Ovary (tissue), 9 donors: ENCODE data around the gene PRLH. TPM values are rescaled to one million over a fixed set of nuclear protein-coding genes. Genes with fewer than 3 reads are reported as not detected.

Source experiments
- DNase-seq, 5 donors: peaks; one replicate each; pipeline ENCODE4 v3.0.0-alpha.2; 2019 to 2020
- H3K27ac ChIP-seq, 2 donors: fragments of 200-600 bp; one replicate each; pipeline versions ENCODE4 v1.5.1 to v1.8.0; 2019 to 2022
- H3K27me3 ChIP-seq: fragments of 200-600 bp; one replicate; pipeline ENCODE4 v1.8.0; 2022
- H3K36me3 ChIP-seq: fragments of 200-600 bp; sonication (generic); one replicate; pipeline ENCODE4 v1.5.1; 2019
- H3K4me1 ChIP-seq: one replicate; pipeline ENCODE4 v1.8.1; 2013; ENCODE audit warnings: mild to moderate bottlenecking, moderate library complexity; ENCODE audit not compliant: insufficient read depth
- H3K4me3 ChIP-seq: fragments of 200-600 bp; sonication (generic); one replicate; pipeline ENCODE4 v1.5.1; 2017
- H3K9me3 ChIP-seq, 2 donors: fragments of 200-600 bp in 1 of 2; sonication (generic) in 1 of 2; one replicate each; pipeline versions ENCODE4 v1.5.1 to v1.8.1; 2013 to 2019; ENCODE audit warnings: mild to moderate bottlenecking in 1 of 2, moderate library complexity in 1 of 2
- EP300 ChIP-seq: sonication (generic); formaldehyde crosslinking; IDR thresholded peaks from one replicate; pipeline ENCODE4 v1.6.1; 2017; ENCODE audit warnings: antibody characterized with exemption
- POLR2A ChIP-seq: fragments of 450-650 bp; IDR thresholded peaks from one replicate; pipeline ENCODE4 v1.6.1; 2017; ENCODE audit warnings: antibody characterized with exemption, mild to moderate bottlenecking, moderate library complexity
- WGBS, 3 donors: extraction: QIAGEN DNeasy Blood & Tissue Kit in 1 of 3; methylation state at CpG; one replicate each; pipeline versions ENCODE4 v1.1.5 to v1.1.7; 2013 to 2017; 5-methylcytosine and 5-hydroxymethylcytosine counted together
- intact Hi-C, 4 donors: fragments of 100-400 bp; cut with DNase I; formaldehyde crosslinking; loops; one replicate each; pipeline versions ENCODE4 v1.11.0 to v1.15.1; 2022 to 2023
- polyA plus RNA-seq, 2 donors: library from polyadenylated mRNA; stranded (reverse); fragments of 200-250 nt in 1 of 2; fragments of 350-450 nt in 1 of 2; fragmentation: Illumina TruSeq in 1 of 2; extraction: RNeasy Lipid Tissue Mini Kit (QIAGEN cat#74804) in 1 of 2; gene quantifications; one replicate each; pipeline ENCODE4 v1.2.3, GENCODE V29; 2013 to 2014
- total RNA-seq, 7 donors: library from RNA; depleted of rRNA in 2 of 7; stranded (reverse); fragments of >200 nt in 2 of 7; fragmentation: NEBNext Ultra II Directional in 3 of 7; extraction: Animal tissue kit (Norgen Biotek cat#: 25700) in 3 of 7; gene quantifications; one replicate each; pipeline versions ENCODE4 v1.1.0 to v1.2.4, GENCODE V29; 2016 to 2023
- TF ChIP-seq, protein P1 (sequence below), 3 donors: fragments of 450-650 bp in 2 of 3; fragments of 200-600 bp in 1 of 3; IDR thresholded peaks; one replicate each; pipeline versions ENCODE4 v1.5.1 to v1.8.0; 2016 to 2022; ENCODE audit warnings: antibody characterized with exemption in 3 of 3, mild to moderate bottlenecking in 1 of 3
- donor health status: DM: no; HTN: no; CAD: no; lungs with moderate emphysema.
- donor health status: DM: no; HTN: no; CAD: no.
- donor health status: Bipolar disorder and iron deficiency.
- donor health status: DM: yes; HTN: yes; CAD: no.
- donor health status: DM: no; HTN: no; CAD: no.
- donor health status: DM: yes; HTN: yes; CAD: no.

PRLH gene
- total and polyA plus RNA-seq, 9 donors = not detected

DNA sequence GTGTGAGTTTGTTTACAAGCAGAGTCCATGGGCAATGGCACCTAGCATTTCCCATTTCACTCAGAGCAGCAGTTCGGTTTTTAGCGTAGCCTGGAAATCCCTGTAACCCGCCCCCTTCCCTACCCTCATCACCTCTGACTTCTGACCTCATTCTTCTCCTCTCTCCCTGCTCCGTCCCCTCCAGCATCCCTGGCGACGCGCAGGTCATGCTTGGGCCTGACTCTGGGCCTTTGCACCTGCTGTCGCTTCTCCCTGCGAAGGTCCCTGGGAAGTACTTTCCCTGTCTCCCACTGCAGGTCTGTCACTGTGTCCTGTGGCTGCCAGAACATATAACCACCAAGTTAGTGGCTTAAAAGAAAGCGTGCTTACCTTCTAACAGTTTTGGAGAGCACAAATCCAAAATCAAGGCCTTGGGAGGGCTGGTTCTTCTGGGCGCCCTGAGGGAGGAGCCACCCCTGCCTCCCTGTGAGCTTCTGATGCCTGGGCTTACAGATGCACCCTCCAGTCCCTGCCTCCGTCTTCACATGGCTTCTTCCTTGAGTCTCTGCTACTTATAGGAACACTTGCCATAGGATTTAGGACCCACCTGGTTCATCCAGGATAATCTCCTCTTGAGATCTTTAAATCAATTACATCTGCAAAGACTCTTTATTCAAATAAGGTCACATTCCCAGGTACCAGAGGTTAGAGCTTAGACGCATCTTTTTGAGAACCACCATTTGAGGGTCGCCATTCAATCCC, 32.3 kb downstream of the PRLH start:
- no peaks in the 10 kb centered on the region for H3K4me1 ChIP-seq
- H3K27ac ChIP-seq = no peak overlapping the region
- 89 to 96% (median 94%) methylated on average over 14 of the region's 14 CpGs for WGBS, 3 donors

DNA sequence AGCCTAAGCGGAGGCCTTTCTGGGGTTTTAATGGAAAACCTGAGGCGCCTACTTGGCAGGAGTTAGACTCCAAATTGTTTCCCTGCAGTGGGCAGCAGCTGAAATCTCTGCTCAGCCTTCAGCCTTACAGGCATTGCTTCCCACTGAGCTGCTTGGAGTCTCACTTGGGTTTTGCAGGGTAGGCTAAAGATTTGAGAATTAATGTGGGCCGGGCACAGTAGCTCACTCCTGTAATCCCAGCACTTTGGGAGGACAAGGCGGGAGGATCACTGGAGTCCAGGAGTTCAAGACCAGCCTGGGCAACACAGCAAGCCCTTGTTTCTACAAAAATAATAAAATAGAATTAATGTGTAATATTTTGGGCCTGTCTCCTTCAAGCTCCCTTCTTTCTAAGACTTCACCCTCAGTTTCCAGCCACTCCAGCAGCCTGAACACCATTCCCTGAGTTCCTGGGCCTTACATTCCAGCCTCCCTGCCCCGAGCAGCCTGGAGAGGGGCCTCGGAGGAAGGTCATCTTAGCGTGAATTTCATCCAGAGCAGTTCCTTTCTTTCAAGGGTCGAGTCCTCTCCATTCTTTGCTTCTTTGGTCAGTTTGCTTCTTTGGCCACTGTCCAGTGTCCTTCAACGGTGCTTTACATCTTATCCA, 33.2 kb downstream of the PRLH start:
- Histone ChIP-seq H3K27ac (peak overlapping the region in 1 of 2 donors; percentile 83), H3K4me1 (no peaks in the 10 kb centered on the region), H3K36me3 (no peaks in the 10 kb centered on the region), H3K27me3 (no peaks in the 10 kb centered on the region), H3K4me3 (peak overlapping the region; percentile 21), H3K9me3 (no peaks in the 10 kb centered on the region)
- intact Hi-C loops = loop anchor here in 1 of 4 donors (5.0 kb wide), 1 partner anchor 143 kb away; no protein-coding TSS in a partner anchor
- peak in 2 of 5 donors; percentile 12 to 19 for DNase-seq
- 49 to 55% (median 53%) methylated on average over 9 of the region's 9 CpGs for WGBS, 3 donors
- TF ChIP-seq, protein P1, sequence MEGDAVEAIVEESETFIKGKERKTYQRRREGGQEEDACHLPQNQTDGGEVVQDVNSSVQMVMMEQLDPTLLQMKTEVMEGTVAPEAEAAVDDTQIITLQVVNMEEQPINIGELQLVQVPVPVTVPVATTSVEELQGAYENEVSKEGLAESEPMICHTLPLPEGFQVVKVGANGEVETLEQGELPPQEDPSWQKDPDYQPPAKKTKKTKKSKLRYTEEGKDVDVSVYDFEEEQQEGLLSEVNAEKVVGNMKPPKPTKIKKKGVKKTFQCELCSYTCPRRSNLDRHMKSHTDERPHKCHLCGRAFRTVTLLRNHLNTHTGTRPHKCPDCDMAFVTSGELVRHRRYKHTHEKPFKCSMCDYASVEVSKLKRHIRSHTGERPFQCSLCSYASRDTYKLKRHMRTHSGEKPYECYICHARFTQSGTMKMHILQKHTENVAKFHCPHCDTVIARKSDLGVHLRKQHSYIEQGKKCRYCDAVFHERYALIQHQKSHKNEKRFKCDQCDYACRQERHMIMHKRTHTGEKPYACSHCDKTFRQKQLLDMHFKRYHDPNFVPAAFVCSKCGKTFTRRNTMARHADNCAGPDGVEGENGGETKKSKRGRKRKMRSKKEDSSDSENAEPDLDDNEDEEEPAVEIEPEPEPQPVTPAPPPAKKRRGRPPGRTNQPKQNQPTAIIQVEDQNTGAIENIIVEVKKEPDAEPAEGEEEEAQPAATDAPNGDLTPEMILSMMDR (IDR thresholded peaks at IDR 0.05) = no peak
- no peak for TF ChIP-seq EP300
- TF ChIP-seq POLR2A = no peak

More for the DNA sequence above, 32.3 kb downstream of the PRLH start:
- H3K4me3 ChIP-seq = no peak overlapping the region
- no peaks in the 10 kb centered on the region for H3K27me3 ChIP-seq
- H3K36me3 ChIP-seq = no peaks in the 10 kb centered on the region
- intact Hi-C loops = no loop called here
- peak in 1 of 5 donors; percentile 16 for DNase-seq
- TF ChIP-seq POLR2A (no peak), EP300 (no peak)
- TF ChIP-seq, protein P1 (IDR thresholded peaks at IDR 0.05) = no peak
- H3K9me3 ChIP-seq = no peaks in the 10 kb centered on the region

DNA sequence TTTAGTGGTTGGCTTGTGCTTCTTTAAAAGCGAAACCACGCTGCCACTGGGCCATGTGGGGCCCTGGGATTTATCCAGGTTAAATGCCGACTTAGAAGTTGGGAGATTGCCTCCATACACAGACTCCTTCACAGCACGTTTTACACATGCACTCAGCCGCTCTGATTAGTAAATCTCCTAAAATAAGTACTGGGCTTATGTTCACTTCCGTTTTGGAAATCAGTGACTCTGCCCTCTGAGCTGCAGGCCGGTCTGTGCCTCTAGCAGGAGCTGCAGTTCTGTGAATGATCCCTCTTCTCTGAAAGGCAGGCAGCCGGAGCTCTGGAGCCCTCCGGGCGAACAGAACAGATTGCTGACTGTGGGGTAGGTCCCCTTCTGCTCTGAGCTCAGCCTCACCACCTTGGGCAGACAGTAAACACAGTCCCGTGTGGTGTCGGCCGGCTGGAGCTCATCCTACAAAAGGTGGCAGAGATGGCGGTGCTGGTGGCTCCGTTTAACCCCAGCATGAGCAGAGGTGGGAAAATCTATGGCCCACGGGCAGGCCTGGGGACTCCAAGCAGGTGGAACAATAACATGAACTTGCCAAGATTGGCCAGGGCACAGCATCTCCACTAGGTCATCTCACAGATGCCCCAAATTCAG, 34.0 kb downstream of the PRLH start:
- no peaks in the 10 kb centered on the region for H3K36me3 ChIP-seq
- no peaks in the 10 kb centered on the region for H3K27me3 ChIP-seq
- intact Hi-C loops = loop anchor here in 1 of 4 donors (5.0 kb wide), 1 partner anchor 142 kb away; no protein-coding TSS in a partner anchor
- whole genome bisulfite sequencing, 3 donors = 15 to 24% (median 22%) methylated on average over 16 of the region's 16 CpGs
- H3K27ac ChIP-seq = peak overlapping the region in 1 of 2 donors; percentile 83
- no peaks in the 10 kb centered on the region for H3K9me3 ChIP-seq
- DNase-seq = peak; percentile 62 to 73 (median 68)
- H3K4me3 ChIP-seq = peak overlapping the region; percentile 21
- TF ChIP-seq POLR2A = no peak
- TF ChIP-seq EP300 = no peak
- TF ChIP-seq, protein P1 (IDR thresholded peaks at IDR 0.05) = peak in 2 of 3 donors; percentile 5 to 42
- H3K4me1 ChIP-seq = no peaks in the 10 kb centered on the region

DNA sequence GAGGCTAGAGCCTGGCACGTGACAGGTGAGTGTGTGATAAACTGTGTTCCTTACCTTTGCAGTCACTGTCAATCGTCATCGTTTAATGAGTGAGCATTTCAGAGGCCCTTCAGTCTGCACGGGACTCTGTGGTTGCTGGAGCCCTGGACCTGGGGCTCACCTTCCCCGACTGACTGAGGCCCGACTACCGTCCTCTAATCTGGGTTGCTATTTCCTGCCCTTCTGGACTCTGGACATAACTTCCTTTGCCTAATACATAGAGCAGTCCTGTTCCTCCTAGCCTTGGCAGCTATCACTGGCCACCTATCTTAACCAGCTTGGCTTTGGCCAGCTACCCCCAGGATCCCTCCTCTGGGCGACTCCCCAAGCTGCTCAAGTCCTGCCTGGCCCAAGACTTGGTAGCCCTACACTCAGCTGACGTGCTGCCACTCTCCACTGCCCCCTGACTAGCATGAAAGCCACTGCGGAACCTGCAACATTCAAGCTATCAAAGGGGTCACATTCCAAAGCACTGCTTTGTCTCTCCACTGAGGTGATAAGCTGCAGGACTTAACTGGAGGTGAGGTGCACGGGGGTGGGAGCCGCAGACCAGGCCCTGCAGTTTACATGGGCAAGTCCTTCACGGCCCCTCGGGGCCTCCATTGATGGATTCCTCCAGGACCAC, 35.2 kb downstream of the PRLH start:
- 93 to 94% (median 93%) methylated on average over 14 of the region's 14 CpGs for WGBS, 3 donors
- H3K27ac ChIP-seq = no peak overlapping the region
- H3K27me3 ChIP-seq = no peaks in the 10 kb centered on the region
- peak in 2 of 5 donors; percentile 13 to 20 for DNase-seq
- TF ChIP-seq EP300 (no peak), POLR2A (no peak)
- TF ChIP-seq, protein P1 (IDR thresholded peaks at IDR 0.05) = no peak
- intact Hi-C loops = loop anchor here in 1 of 4 donors (5.0 kb wide), 1 partner anchor 141 kb away; no protein-coding TSS in a partner anchor
- no peaks in the 10 kb centered on the region for H3K4me1 ChIP-seq
- H3K4me3 ChIP-seq = no peak overlapping the region
- no peaks in the 10 kb centered on the region for H3K36me3 ChIP-seq
- H3K9me3 ChIP-seq = no peaks in the 10 kb centered on the region
